Measurements from ENCODE around the gene CDH4.

DNA sequence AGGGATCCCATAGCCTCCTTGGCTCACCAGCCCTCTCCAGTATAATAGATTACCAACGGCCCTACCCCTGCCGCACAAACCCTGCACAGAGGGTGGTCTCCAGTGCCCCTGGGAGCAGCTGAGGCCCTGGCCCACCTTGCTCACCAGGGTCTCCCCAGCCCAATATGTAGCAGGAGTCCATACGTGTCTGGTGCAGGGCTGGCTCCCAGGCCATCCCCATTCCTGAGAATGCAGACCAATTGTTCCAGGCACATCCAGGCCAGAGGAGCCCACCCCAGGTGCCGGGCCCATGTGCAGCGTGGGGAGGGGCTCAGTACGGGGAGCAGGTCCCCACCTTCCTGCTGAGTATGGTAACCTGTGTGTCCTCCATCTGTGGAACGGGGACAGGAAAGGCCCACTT lies 561.7 kb downstream of the CDH4 start:
- TF ChIP-seq, protein P1, sequence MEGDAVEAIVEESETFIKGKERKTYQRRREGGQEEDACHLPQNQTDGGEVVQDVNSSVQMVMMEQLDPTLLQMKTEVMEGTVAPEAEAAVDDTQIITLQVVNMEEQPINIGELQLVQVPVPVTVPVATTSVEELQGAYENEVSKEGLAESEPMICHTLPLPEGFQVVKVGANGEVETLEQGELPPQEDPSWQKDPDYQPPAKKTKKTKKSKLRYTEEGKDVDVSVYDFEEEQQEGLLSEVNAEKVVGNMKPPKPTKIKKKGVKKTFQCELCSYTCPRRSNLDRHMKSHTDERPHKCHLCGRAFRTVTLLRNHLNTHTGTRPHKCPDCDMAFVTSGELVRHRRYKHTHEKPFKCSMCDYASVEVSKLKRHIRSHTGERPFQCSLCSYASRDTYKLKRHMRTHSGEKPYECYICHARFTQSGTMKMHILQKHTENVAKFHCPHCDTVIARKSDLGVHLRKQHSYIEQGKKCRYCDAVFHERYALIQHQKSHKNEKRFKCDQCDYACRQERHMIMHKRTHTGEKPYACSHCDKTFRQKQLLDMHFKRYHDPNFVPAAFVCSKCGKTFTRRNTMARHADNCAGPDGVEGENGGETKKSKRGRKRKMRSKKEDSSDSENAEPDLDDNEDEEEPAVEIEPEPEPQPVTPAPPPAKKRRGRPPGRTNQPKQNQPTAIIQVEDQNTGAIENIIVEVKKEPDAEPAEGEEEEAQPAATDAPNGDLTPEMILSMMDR (IDR thresholded peaks at IDR 0.05) = no peak
- TF ChIP-seq POLR2A (IDR thresholded peaks at IDR 0.05) = no peak
